CD4-positive, alpha-beta memory T cell (primary cell): ENCODE measurements around the gene ARHGEF16. TPM values are rescaled to one million over a fixed set of nuclear protein-coding genes. Genes with fewer than 3 reads are reported as not detected.
A peak's percentile ranks its signal among the peaks of the same experiment; 100 is the strongest.

ENCODE experiments used
- CTCF ChIA-PET: fragments of 350-600 bp; sonication (Branson Sonifier 250); formaldehyde crosslinking; loops from one replicate; lab custom pipeline; 2021; ENCODE audit warnings: inconsistent platforms; ENCODE audit not compliant: partially characterized antibody; lab: Charles Lee
- POLR2A ChIA-PET: fragments of 350-600 bp; sonication (Branson Sonifier 250); formaldehyde crosslinking; loops from one replicate; lab custom pipeline; 2021; ENCODE audit not compliant: partially characterized antibody; lab: Charles Lee
- DNase-seq, 5 donors: peaks; one replicate each; pipeline versions ENCODE4 v3.0.0 to v3.0.0-alpha.2; 2020 to 2022; ENCODE audit warnings: mixed read lengths in 1 of 5
- H3K27ac ChIP-seq: one replicate; pipeline ENCODE4 v1.7.0; 2013; ENCODE audit warnings: low read depth, low read length
- H3K27me3 ChIP-seq: 2 replicates; pipeline ENCODE4 v1.7.0; 2013; ENCODE audit warnings: mild to moderate bottlenecking, low read length, moderate library complexity; ENCODE audit not compliant: insufficient read depth
- H3K36me3 ChIP-seq: 2 replicates; pipeline ENCODE4 v1.7.0; 2013; ENCODE audit warnings: mild to moderate bottlenecking, low read length, moderate library complexity; ENCODE audit not compliant: insufficient read depth
- H3K4me1 ChIP-seq: 2 replicates; pipeline ENCODE4 v1.7.0; 2013; ENCODE audit warnings: mild to moderate bottlenecking, low read length, moderate library complexity; ENCODE audit not compliant: insufficient read depth
- H3K4me3 ChIP-seq, 2 donors: one replicate each; pipeline ENCODE4 v1.7.0; 2013; ENCODE audit warnings: low read length in 2 of 2, mild to moderate bottlenecking in 1 of 2
- H3K9me3 ChIP-seq, 2 donors: one replicate each; pipeline ENCODE4 v1.7.0; 2013; ENCODE audit warnings: low read length in 2 of 2, control low read depth in 1 of 2; ENCODE audit not compliant: control insufficient read depth in 1 of 2
- H3K27ac Mint-ChIP-seq, 7 donors: one replicate each; pipeline ENCODE4 v1.8.0; 2020 to 2021; ENCODE audit warnings: mixed read lengths in 7 of 7, mild to moderate bottlenecking in 6 of 7, inconsistent platforms in 3 of 7, moderate library complexity in 3 of 7
- H3K27me3 Mint-ChIP-seq, 2 donors: one replicate each; pipeline ENCODE4 v1.8.0; 2020 to 2021; ENCODE audit warnings: mixed read lengths in 2 of 2
- H3K36me3 Mint-ChIP-seq, 2 donors: one replicate each; pipeline ENCODE4 v1.8.0; 2020 to 2021; ENCODE audit warnings: mixed read lengths in 2 of 2, inconsistent platforms in 1 of 2, mild to moderate bottlenecking in 1 of 2
- H3K4me1 Mint-ChIP-seq, 4 donors: one replicate each; pipeline ENCODE4 v1.8.0; 2020 to 2021; ENCODE audit warnings: mixed read lengths in 4 of 4, mild to moderate bottlenecking in 1 of 4
- H3K4me3 Mint-ChIP-seq, 8 donors: one replicate each; pipeline ENCODE4 v1.8.0; 2020 to 2021; ENCODE audit warnings: mixed read lengths in 8 of 8, mild to moderate bottlenecking in 7 of 8, moderate library complexity in 6 of 8, inconsistent platforms in 3 of 8
- H3K9me3 Mint-ChIP-seq, 8 donors: one replicate each; pipeline ENCODE4 v1.8.0; 2020 to 2021; ENCODE audit warnings: mixed read lengths in 8 of 8, mild to moderate bottlenecking in 5 of 8, inconsistent platforms in 3 of 8, moderate library complexity in 1 of 8
- intact Hi-C: fragments of 100-400 bp; cut with micrococcal nuclease; formaldehyde crosslinking; loops from one replicate; pipeline ENCODE4 v1.15.1; 2023
- polyA plus RNA-seq, 2 donors: library from polyadenylated mRNA; unstranded; fragments of 300-500 nt; fragmentation: Illumina TruSeq; gene quantifications; one replicate each; pipeline ENCODE4 v1.2.3, GENCODE V29; 2021
- total RNA-seq, 2 experiments: library from RNA; stranded (reverse); gene quantifications; one replicate each; pipeline ENCODE4 v1.2.3, GENCODE V29; 2021

The ARHGEF16 gene
- total and polyA plus RNA-seq, 4 experiments from 2014 or later, result 0.16 to 0.22 (median 0.20) TPM; not detected in 1

DNA sequence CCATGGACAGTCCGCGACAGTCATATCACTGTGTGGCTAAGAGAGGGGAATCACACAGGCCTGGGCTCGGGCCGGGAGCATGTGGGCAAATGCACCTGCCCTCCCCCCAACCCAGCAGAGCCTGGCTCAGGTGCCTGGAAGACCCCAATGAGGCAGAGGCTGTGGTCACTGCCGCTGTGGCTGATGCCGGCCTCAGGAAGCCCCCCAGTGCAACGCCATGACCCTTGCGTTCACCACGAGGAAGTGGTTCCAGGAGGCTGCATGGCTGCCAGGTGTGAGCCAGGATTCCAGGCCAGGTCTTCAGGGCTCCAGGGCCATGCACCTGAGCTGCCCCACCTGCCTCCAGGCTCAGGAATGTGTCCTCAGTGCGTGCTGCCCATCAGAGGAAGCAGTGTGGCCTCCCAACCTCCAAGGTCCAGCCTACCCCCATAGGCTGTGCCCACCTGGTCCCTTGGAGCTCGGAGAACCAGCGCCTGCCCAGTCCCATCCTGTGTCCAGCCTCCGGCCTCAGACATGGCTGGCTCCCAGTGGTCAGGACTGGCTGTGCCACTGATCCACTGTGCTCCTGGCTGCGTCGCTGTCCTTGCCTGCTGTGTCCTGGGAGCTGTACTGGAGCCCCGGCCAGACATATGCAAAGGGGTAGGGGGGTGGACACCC is 8.0 kb downstream of the ARHGEF16 start:
- ChIA-PET CTCF (no interaction called here), POLR2A (no interaction called here)
- Histone ChIP-seq H3K27me3 (no peaks in the 10 kb centered on the region), H3K36me3 (no peaks in the 10 kb centered on the region), H3K9me3 (no peaks in the 10 kb centered on the region), H3K4me1 (no peaks in the 10 kb centered on the region), H3K4me3 (no peak overlapping the region), H3K27ac (no peak overlapping the region)
- H3K27me3 Mint-ChIP-seq, result no peaks in the 10 kb centered on the region
- H3K9me3 Mint-ChIP-seq, result no peaks in the 10 kb centered on the region
- no peak for DNase-seq
- no peak overlapping the region for H3K4me3 Mint-ChIP-seq
- H3K36me3 Mint-ChIP-seq, result no peaks in the 10 kb centered on the region
- H3K27ac Mint-ChIP-seq, result peak overlapping the region in 1 of 7 donors; percentile 43
- intact Hi-C loops, result no loop called here
- no peaks in the 10 kb centered on the region for H3K4me1 Mint-ChIP-seq

DNA sequence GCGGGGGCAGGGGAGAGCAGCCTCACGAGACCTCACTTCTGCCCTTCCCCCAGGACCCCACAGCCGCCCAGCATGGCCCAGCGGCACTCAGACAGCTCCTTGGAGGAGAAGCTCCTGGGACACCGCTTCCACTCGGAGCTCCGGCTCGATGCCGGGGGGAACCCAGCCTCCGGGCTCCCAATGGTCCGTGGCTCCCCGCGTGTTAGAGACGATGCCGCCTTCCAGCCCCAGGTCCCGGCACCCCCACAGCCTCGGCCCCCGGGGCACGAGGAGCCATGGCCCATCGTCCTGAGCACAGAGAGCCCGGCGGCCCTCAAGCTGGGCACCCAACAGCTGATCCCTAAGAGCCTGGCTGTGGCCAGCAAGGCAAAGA is 8.5 kb downstream of the ARHGEF16 start:
- Histone ChIP-seq H3K4me1 (no peaks in the 10 kb centered on the region), H3K4me3 (no peak overlapping the region), H3K27ac (no peak overlapping the region), H3K9me3 (no peaks in the 10 kb centered on the region), H3K27me3 (no peaks in the 10 kb centered on the region), H3K36me3 (no peaks in the 10 kb centered on the region)
- POLR2A ChIA-PET, result no interaction called here
- no peaks in the 10 kb centered on the region for H3K4me1 Mint-ChIP-seq
- no peaks in the 10 kb centered on the region for H3K36me3 Mint-ChIP-seq
- no peak overlapping the region for H3K27ac Mint-ChIP-seq
- H3K4me3 Mint-ChIP-seq, result no peak overlapping the region
- DNase-seq, result no peak
- intact Hi-C loops, result no loop called here
- CTCF ChIA-PET, result interaction anchor here (1.9 kb wide), 1 partner anchor 10 kb away, joined by 6 read pairs; no protein-coding TSS in a partner anchor
- H3K9me3 Mint-ChIP-seq, result no peaks in the 10 kb centered on the region
- H3K27me3 Mint-ChIP-seq, result no peaks in the 10 kb centered on the region

- no peak overlapping the region for H3K27ac ChIP-seq
- Mint-ChIP-seq H3K4me3 (no peak overlapping the region), H3K9me3 (no peaks in the 10 kb centered on the region), H3K36me3 (no peaks in the 10 kb centered on the region), H3K27me3 (no peaks in the 10 kb centered on the region), H3K27ac (no peak overlapping the region), H3K4me1 (no peaks in the 10 kb centered on the region)
- no peaks in the 10 kb centered on the region for H3K4me1 ChIP-seq
- H3K27me3 ChIP-seq, result no peaks in the 10 kb centered on the region
- intact Hi-C loops, result no loop called here
- ChIA-PET CTCF (interaction anchor here (1.9 kb wide), 1 partner anchor 10 kb away, joined by 6 read pairs; no protein-coding TSS in a partner anchor), POLR2A (no interaction called here)
- H3K4me3 ChIP-seq, result no peak overlapping the region
- no peaks in the 10 kb centered on the region for H3K36me3 ChIP-seq
- no peaks in the 10 kb centered on the region for H3K9me3 ChIP-seq
- DNase-seq, result no peak
Observed at GRCh38 chr1:3463408-3463863, 9.0 kb downstream of the ARHGEF16 start.

DNA sequence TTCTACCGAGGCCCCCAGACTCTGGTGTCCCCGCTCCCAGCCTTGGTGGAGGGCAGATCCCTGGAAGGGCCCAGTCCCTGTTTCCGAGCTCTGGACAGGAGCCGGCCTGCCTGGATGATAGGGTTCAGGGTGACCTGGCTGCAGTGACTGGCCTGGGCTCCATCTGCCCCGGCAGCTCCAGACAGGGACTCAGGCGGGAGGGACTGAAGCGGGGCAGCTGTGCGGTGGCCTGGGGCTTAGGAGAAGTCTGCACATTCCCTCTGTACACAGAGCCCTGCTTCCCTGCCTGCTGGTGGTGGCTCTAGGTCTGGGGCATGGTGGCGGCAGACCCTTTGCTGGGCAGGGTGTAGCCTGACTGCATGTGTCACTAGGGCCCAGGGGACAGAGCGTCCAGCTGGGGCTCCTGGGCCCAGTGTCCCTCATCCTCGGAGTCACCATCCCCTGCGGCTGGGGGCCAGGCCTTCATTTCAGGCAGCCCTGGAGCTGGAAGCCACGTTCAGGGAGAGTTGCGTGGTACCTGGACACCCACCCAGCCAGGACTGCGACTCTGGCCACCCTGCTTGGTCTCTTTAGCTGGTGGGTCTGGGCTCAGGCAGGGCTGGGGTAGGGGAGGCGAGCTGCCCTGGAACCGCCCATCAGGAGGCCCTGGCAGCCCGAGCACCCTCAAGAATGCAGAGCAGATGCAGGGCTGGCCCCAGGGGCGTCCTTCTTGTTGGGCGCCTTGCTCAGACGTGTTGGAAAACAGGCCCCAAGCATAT is 9.6 kb downstream of the ARHGEF16 start:
- Mint-ChIP-seq H3K36me3 (no peaks in the 10 kb centered on the region), H3K27me3 (no peaks in the 10 kb centered on the region), H3K9me3 (no peaks in the 10 kb centered on the region), H3K4me1 (no peaks in the 10 kb centered on the region), H3K4me3 (no peak overlapping the region), H3K27ac (no peak overlapping the region)
- intact Hi-C loops, result no loop called here
- no peaks in the 10 kb centered on the region for H3K4me1 ChIP-seq
- DNase-seq, result no peak
- no peaks in the 10 kb centered on the region for H3K36me3 ChIP-seq
- no peak overlapping the region for H3K27ac ChIP-seq
- POLR2A ChIA-PET, result no interaction called here
- H3K27me3 ChIP-seq, result no peaks in the 10 kb centered on the region
- CTCF ChIA-PET, result interaction anchor here (1.9 kb wide), 1 partner anchor 11 kb away, joined by 6 read pairs; no protein-coding TSS in a partner anchor
- H3K4me3 ChIP-seq, result no peak overlapping the region
- no peaks in the 10 kb centered on the region for H3K9me3 ChIP-seq

DNA sequence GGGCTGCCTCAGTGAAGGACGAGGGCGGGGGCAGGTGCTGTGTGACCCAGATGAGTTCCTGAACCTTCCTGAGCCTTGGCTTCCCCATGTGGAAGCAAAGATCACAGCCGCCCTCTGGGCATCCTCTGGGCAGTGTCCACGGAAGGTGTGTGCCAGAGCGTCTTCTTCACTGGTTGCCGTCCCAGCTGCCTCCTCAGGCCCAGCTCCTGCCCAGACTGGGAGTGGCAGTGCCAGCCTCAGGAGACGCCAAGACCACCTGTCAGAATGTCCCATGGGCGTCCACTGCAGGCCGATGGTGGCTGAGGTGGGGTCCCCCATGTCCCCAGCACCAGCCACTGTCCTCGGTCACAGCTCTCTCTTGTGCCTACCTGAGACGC is 10.2 kb downstream of the ARHGEF16 start:
- no peaks in the 10 kb centered on the region for H3K36me3 Mint-ChIP-seq
- POLR2A ChIA-PET, result no interaction called here
- H3K4me1 Mint-ChIP-seq, result no peaks in the 10 kb centered on the region
- CTCF ChIA-PET, result interaction anchor here (1.9 kb wide), 1 partner anchor 12 kb away, joined by 6 read pairs; no protein-coding TSS in a partner anchor
- no peak for DNase-seq
- no peak overlapping the region for H3K27ac Mint-ChIP-seq
- H3K4me3 ChIP-seq, result no peak overlapping the region
- no peaks in the 10 kb centered on the region for H3K27me3 ChIP-seq
- H3K9me3 ChIP-seq, result no peaks in the 10 kb centered on the region
- H3K27me3 Mint-ChIP-seq, result no peaks in the 10 kb centered on the region
- H3K4me1 ChIP-seq, result no peaks in the 10 kb centered on the region
- intact Hi-C loops, result no loop called here
- no peaks in the 10 kb centered on the region for H3K9me3 Mint-ChIP-seq
- H3K36me3 ChIP-seq, result no peaks in the 10 kb centered on the region
- H3K27ac ChIP-seq, result no peak overlapping the region
- no peak overlapping the region for H3K4me3 Mint-ChIP-seq

GRCh38 chr1:3465091-3465934 is 10.8 kb downstream of the ARHGEF16 start:
- no peak overlapping the region for H3K4me3 Mint-ChIP-seq
- CTCF ChIA-PET, result interaction anchor here (1.6 to 1.9 kb wide), 2 partner anchors 12 kb away, joined by 5 to 6 read pairs; no protein-coding TSS in a partner anchor
- no peak overlapping the region for H3K27ac ChIP-seq
- intact Hi-C loops, result no loop called here
- no peaks in the 10 kb centered on the region for H3K36me3 Mint-ChIP-seq
- H3K4me3 ChIP-seq, result no peak overlapping the region
- no peaks in the 10 kb centered on the region for H3K27me3 ChIP-seq
- no peaks in the 10 kb centered on the region for H3K4me1 ChIP-seq
- no peaks in the 10 kb centered on the region for H3K4me1 Mint-ChIP-seq
- no peaks in the 10 kb centered on the region for H3K36me3 ChIP-seq
- H3K9me3 Mint-ChIP-seq, result no peaks in the 10 kb centered on the region
- H3K9me3 ChIP-seq, result no peaks in the 10 kb centered on the region
- POLR2A ChIA-PET, result no interaction called here
- no peak overlapping the region for H3K27ac Mint-ChIP-seq
- H3K27me3 Mint-ChIP-seq, result peaks cover 0 to under 1% of the 10 kb centered on the region in 2 donors
- no peak for DNase-seq

GRCh38 chr1:3465935-3466321 is 11.5 kb downstream of the ARHGEF16 start:
- intact Hi-C loops, result no loop called here
- DNase-seq, result no peak
- CTCF ChIA-PET, result interaction anchor here (1.6 kb wide), 1 partner anchor 13 kb away, joined by 5 read pairs; no protein-coding TSS in a partner anchor
- H3K9me3 Mint-ChIP-seq, result peaks cover 0 to 2% (median 0%) of the 10 kb centered on the region in 8 donors
- H3K4me1 ChIP-seq, result no peaks in the 10 kb centered on the region
- POLR2A ChIA-PET, result no interaction called here
- no peak overlapping the region for H3K4me3 Mint-ChIP-seq
- H3K27ac Mint-ChIP-seq, result no peak overlapping the region
- H3K36me3 ChIP-seq, result no peaks in the 10 kb centered on the region
- H3K27ac ChIP-seq, result no peak overlapping the region
- H3K36me3 Mint-ChIP-seq, result no peaks in the 10 kb centered on the region
- no peaks in the 10 kb centered on the region for H3K9me3 ChIP-seq
- no peaks in the 10 kb centered on the region for H3K27me3 ChIP-seq
- H3K4me1 Mint-ChIP-seq, result no peaks in the 10 kb centered on the region
- peaks cover 0 to 5% of the 10 kb centered on the region in 2 donors for H3K27me3 Mint-ChIP-seq
- H3K4me3 ChIP-seq, result no peak overlapping the region
